Measurements from ENCODE around the gene AIPL1.
"Not testable (repeated sequence)": the region's sequence is repeated elsewhere in the genome, so short reads cannot be mapped to it uniquely, and the experiment has no call there.

The AIPL1 gene

GRCh38 chr17:6435051-6435450, at the start of gene AIPL1:
TSS of gene AIPL1 (minus strand) at chr17:6435121. CDS start at chr17:6435104, 17 bp downstream.
- no peak for DNase-seq

GRCh38 chr17:6483507-6483906, 48.6 kb upstream of the AIPL1 start:
- DNase-seq, result no peak

GRCh38 chr17:6482796-6483195, 47.9 kb upstream of the AIPL1 start:
- not testable (repeated sequence) for DNase-seq

- DNase-seq, result no peak
Measured at GRCh38 chr17:6482105-6482455, 47.2 kb upstream of the AIPL1 start.

- no peak for DNase-seq
Measured at GRCh38 chr17:6480303-6480675, 45.4 kb upstream of the AIPL1 start.

- DNase-seq, result no peak
Measured at GRCh38 chr17:6479622-6480302, 44.8 kb upstream of the AIPL1 start.

- DNase-seq, result no peak
Measured at GRCh38 chr17:6478486-6478885, 43.6 kb upstream of the AIPL1 start.

GRCh38 chr17:6477831-6478383, 43.0 kb upstream of the AIPL1 start:
- DNase-seq, result no peak

GRCh38 chr17:6476810-6477179, 41.9 kb upstream of the AIPL1 start:
- no peak for DNase-seq

- DNase-seq, result no peak
Measured at GRCh38 chr17:6476076-6476809, 41.3 kb upstream of the AIPL1 start.

- DNase-seq, result no peak
Measured at GRCh38 chr17:6475411-6475810, 40.5 kb upstream of the AIPL1 start.

- DNase-seq, result no peak
Measured at GRCh38 chr17:6474906-6475305, 40.0 kb upstream of the AIPL1 start.

- no peak for DNase-seq
Measured at GRCh38 chr17:6474376-6474775, 39.5 kb upstream of the AIPL1 start.

- DNase-seq, result no peak
Measured at GRCh38 chr17:6473128-6473767, 38.3 kb upstream of the AIPL1 start.

- no peak for DNase-seq
Measured at GRCh38 chr17:6472517-6472916, 37.6 kb upstream of the AIPL1 start.

GRCh38 chr17:6471531-6472465, 36.9 kb upstream of the AIPL1 start:
- no peak for DNase-seq

GRCh38 chr17:6470751-6471521, 36.0 kb upstream of the AIPL1 start:
- DNase-seq, result no peak

- no peak for DNase-seq
Measured at GRCh38 chr17:6470146-6470718, 35.3 kb upstream of the AIPL1 start.

GRCh38 chr17:6468051-6468790, 33.3 kb upstream of the AIPL1 start:
- DNase-seq, result no peak

- no peak for DNase-seq
Measured at GRCh38 chr17:6467567-6467966, 32.6 kb upstream of the AIPL1 start.

All from NCI-H187 (cell line).